ENCODE data around the gene GGT7. TPM values are rescaled to one million over a fixed set of nuclear protein-coding genes. Genes with fewer than 3 reads are reported as not detected.

The GGT7 gene
- total RNA-seq = 8.6 and 14.9 TPM in 2 replicates

GRCh38 chr20:34872622-34873224 is at the start of gene GGT7:
Gene GGT7, minus strand, starts transcription at chr20:34872856. Its CDS starts 41 bp downstream, at chr20:34872815.

GRCh38 chr20:34876406-34877282 is 4.0 kb upstream of the GGT7 start, which contains the start of gene ACSS2:
Gene ACSS2, plus strand, starts transcription at chr20:34876612. Its CDS starts 34 bp downstream, at chr20:34876646.

GRCh38 chr20:34825530-34826362 is 46.9 kb downstream of the GGT7 start, which contains the start of gene NCOA6:
Gene NCOA6, minus strand, starts transcription at chr20:34825651. Its CDS starts 43,296 bp downstream, at chr20:34782355.

Other genes starting within 250 kb of the GGT7 start
- gene PIGU, start 195.8 kb downstream of the GGT7 start, total RNA-seq = 10.7 and 22.2 TPM in 2 replicates
- gene TP53INP2, start 168.5 kb downstream of the GGT7 start, total RNA-seq = 4.3 and 7.9 TPM in 2 replicates
- gene NCOA6, start 47.2 kb downstream of the GGT7 start, total RNA-seq = 9.4 and 11.2 TPM in 2 replicates
- 38.5 and 113 TPM in 2 replicates for gene ACSS2, start 3.8 kb upstream of the GGT7 start, total RNA-seq
- 61.1 and 88.0 TPM in 2 replicates for gene GSS, start 83.0 kb upstream of the GGT7 start, total RNA-seq
- gene MYH7B, start 83.0 kb upstream of the GGT7 start, total RNA-seq = under 0.01 TPM in 1 of 2 replicates, not detected in the other
- gene TRPC4AP, start 220.0 kb upstream of the GGT7 start, total RNA-seq = 107 and 111 TPM in 2 replicates

All from placental pericyte (primary cell).